ENCODE measurements around the gene TRPM1. TPM values are rescaled to one million over a fixed set of nuclear protein-coding genes. Genes with fewer than 3 reads are reported as not detected.
A peak's percentile ranks its signal among the peaks of the same experiment; 100 is the strongest.

TRPM1 gene
- total RNA-seq, 1 donor from 2014 or later = not detected

DNA sequence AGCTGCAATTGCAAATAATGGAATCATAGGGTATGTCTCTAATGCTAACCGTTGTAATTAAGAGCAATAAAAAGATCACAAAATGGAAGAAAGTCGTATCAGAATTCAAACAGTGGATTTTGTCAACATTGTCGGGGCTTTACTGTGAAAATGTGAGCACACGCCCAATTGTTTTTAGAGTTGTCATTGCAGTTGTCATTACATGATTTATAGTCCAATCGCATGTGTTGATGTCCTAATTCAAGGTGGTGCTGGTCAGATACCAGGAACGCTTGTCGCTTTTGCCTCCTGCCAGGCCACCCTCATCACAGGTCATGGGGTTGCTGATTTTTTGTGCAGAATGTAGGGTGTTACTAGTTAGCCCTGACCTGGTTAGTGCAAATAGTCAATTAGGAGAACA lies 16.2 kb downstream of the TRPM1 start:
- H3K4me3 ChIP-seq (ENCODE audit: low read length in 3 of 3) = no peak overlapping the region
- H3K4me1 ChIP-seq (ENCODE audit: control insufficient read depth in 3 of 3, insufficient read depth in 3 of 3, low read length in 3 of 3) = peaks cover 0 to 11% (median 4%) of the 10 kb centered on the region in 3 donors
- H3K9me3 ChIP-seq (ENCODE audit: control insufficient read depth in 3 of 3, low read length in 3 of 3) = no peaks in the 10 kb centered on the region
- H3K36me3 ChIP-seq (ENCODE audit: control insufficient read depth in 3 of 3, insufficient read depth in 3 of 3, low read length in 3 of 3) = no peaks in the 10 kb centered on the region
- peaks cover 0 to 3% (median 0%) of the 10 kb centered on the region in 3 donors for H3K27me3 ChIP-seq (ENCODE audit: control insufficient read depth in 3 of 3, insufficient read depth in 3 of 3, low read length in 3 of 3)
- no peak overlapping the region for H3K27ac ChIP-seq (ENCODE audit: low read depth, low read length)
- H3K9ac ChIP-seq (ENCODE audit: low read depth in 1 of 3, low read length in 3 of 3) = no peak overlapping the region

DNA sequence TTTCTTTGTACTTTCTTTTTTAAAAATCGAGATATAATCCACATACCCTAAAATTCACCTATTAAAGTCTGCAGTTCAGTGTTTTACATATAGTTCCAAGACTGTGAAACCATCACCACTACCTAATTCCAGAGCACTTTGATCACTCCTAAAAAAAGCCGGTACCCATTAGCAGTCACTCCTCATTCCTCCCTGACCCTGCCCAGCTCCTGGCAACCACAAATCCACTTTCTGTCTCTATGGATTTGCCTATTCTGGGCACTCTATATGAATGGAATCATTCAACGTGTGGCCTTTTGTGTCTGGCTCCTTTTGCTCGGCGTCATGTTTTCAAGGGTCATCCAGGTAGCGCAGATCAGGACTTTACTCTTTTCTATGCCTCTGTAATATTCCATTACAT lies 17.3 kb downstream of the TRPM1 start:
- no peak overlapping the region for H3K27ac ChIP-seq (ENCODE audit: low read depth, low read length)
- peaks cover 0 to 7% (median 0%) of the 10 kb centered on the region in 3 donors for H3K27me3 ChIP-seq (ENCODE audit: control insufficient read depth in 3 of 3, insufficient read depth in 3 of 3, low read length in 3 of 3)
- no peak overlapping the region for H3K4me3 ChIP-seq (ENCODE audit: low read length in 3 of 3)
- H3K9ac ChIP-seq (ENCODE audit: low read depth in 1 of 3, low read length in 3 of 3) = no peak overlapping the region
- H3K9me3 ChIP-seq (ENCODE audit: control insufficient read depth in 3 of 3, low read length in 3 of 3) = no peaks in the 10 kb centered on the region
- H3K36me3 ChIP-seq (ENCODE audit: control insufficient read depth in 3 of 3, insufficient read depth in 3 of 3, low read length in 3 of 3) = no peaks in the 10 kb centered on the region
- H3K4me1 ChIP-seq (ENCODE audit: control insufficient read depth in 3 of 3, insufficient read depth in 3 of 3, low read length in 3 of 3) = peaks cover 0 to 11% (median 4%) of the 10 kb centered on the region in 3 donors

DNA sequence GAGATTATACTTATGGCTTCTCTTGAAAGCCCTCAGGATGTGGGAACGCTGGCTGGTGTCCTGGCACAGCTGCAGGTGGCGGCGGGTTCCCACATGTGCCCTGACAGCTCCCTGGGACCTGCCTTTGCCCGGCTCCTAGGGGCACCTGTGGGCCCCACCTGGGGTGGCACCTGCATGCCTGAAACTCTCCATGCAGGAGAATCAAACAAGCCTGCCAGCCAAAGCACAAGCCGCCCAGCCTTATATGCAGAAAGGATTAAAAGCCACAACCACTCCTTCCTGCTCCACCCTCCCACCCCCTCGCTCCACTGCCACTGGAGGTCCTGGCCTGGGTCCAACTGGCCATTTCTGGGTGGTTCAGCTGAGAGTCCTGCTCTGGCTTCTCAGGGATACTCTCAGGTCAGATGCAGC lies 18.1 kb downstream of the TRPM1 start:
- peaks cover 0 to 7% (median 0%) of the 10 kb centered on the region in 3 donors for H3K27me3 ChIP-seq (ENCODE audit: control insufficient read depth in 3 of 3, insufficient read depth in 3 of 3, low read length in 3 of 3)
- no peak overlapping the region for H3K4me3 ChIP-seq (ENCODE audit: low read length in 3 of 3)
- H3K27ac ChIP-seq (ENCODE audit: low read depth, low read length) = no peak overlapping the region
- H3K4me1 ChIP-seq (ENCODE audit: control insufficient read depth in 3 of 3, insufficient read depth in 3 of 3, low read length in 3 of 3) = peaks cover 0 to 11% (median 4%) of the 10 kb centered on the region in 3 donors
- H3K9me3 ChIP-seq (ENCODE audit: control insufficient read depth in 3 of 3, low read length in 3 of 3) = no peaks in the 10 kb centered on the region
- no peaks in the 10 kb centered on the region for H3K36me3 ChIP-seq (ENCODE audit: control insufficient read depth in 3 of 3, insufficient read depth in 3 of 3, low read length in 3 of 3)
- no peak overlapping the region for H3K9ac ChIP-seq (ENCODE audit: low read depth in 1 of 3, low read length in 3 of 3)

DNA sequence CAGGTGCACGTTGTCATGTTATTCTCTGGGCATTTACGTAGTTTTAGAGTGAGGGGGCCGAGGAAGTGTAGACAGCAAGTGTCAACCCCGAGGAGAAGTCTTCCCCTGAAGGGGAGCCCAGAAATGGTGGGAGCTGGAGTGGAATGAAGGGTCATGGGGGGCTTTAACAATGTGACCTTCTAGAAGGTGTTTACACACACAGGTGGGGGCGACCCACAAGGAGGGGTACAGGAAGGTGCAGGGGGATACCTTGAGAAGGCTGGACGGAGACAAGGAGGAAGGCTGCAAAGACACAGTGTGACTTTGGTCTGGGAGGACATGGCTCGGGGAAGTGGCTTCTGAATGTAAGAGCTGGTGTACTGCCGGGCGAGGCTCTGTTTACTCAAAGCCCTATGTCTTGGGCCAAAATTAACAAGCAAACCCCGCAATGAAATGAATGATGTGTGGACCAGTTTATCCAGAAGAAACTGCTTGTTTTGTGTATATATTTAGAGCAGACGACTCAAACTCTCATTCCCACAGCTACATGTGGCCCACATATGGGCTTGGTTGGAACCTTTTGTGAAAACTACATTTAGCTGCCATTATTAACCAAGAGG lies 18.7 kb downstream of the TRPM1 start:
- H3K27me3 ChIP-seq (ENCODE audit: control insufficient read depth in 3 of 3, insufficient read depth in 3 of 3, low read length in 3 of 3) = peaks cover 0 to 9% (median 0%) of the 10 kb centered on the region in 3 donors
- H3K27ac ChIP-seq (ENCODE audit: low read depth, low read length) = no peak overlapping the region
- H3K4me3 ChIP-seq (ENCODE audit: low read length in 3 of 3) = no peak overlapping the region
- H3K9ac ChIP-seq (ENCODE audit: low read depth in 1 of 3, low read length in 3 of 3) = no peak overlapping the region
- no peaks in the 10 kb centered on the region for H3K36me3 ChIP-seq (ENCODE audit: control insufficient read depth in 3 of 3, insufficient read depth in 3 of 3, low read length in 3 of 3)
- H3K9me3 ChIP-seq (ENCODE audit: control insufficient read depth in 3 of 3, low read length in 3 of 3) = no peaks in the 10 kb centered on the region
- H3K4me1 ChIP-seq (ENCODE audit: control insufficient read depth in 3 of 3, insufficient read depth in 3 of 3, low read length in 3 of 3) = peaks cover 0 to 11% (median 4%) of the 10 kb centered on the region in 3 donors

DNA sequence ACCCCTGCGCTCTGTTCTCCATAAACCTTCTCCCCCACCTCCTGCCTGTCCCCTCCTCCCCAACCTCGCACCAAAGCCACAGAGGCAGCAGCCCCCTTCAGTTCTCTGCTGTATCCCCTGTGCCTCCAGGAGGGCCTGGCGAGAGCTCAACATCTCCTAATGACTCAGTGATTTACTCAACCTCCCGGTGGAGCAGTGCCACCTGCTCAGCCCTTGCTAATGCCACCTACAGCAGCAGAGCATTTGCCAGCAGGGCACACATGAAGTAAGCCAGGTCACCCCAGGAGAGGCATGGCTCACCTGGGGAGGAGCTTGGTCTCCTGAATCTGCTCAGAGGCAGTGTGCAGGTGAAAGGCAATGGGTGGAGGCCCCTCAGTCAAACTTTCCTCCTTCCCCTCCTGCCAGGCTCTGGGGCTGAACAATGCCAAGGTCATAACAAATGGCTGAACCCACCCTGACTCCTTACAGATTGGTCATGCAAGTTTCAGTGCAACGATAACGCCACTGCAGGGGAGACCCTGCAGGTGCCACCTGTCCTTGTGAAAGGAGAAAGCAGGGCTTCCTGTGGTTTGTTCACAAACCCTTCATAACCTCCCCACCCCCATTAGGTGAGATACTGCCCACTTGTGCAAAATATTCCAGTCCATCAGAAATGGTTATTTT lies 19.8 kb downstream of the TRPM1 start:
- Histone ChIP-seq H3K36me3 (ENCODE audit: control insufficient read depth in 3 of 3, insufficient read depth in 3 of 3, low read length in 3 of 3) (no peaks in the 10 kb centered on the region), H3K27me3 (ENCODE audit: control insufficient read depth in 3 of 3, insufficient read depth in 3 of 3, low read length in 3 of 3) (peaks cover 0 to 13% (median 0%) of the 10 kb centered on the region in 3 donors), H3K4me1 (ENCODE audit: control insufficient read depth in 3 of 3, insufficient read depth in 3 of 3, low read length in 3 of 3) (peaks cover 0 to 11% (median 4%) of the 10 kb centered on the region in 3 donors), H3K4me3 (ENCODE audit: low read length in 3 of 3) (no peak overlapping the region), H3K9ac (ENCODE audit: low read depth in 1 of 3, low read length in 3 of 3) (no peak overlapping the region), H3K27ac (ENCODE audit: low read depth, low read length) (no peak overlapping the region), H3K9me3 (ENCODE audit: control insufficient read depth in 3 of 3, low read length in 3 of 3) (no peaks in the 10 kb centered on the region)

DNA sequence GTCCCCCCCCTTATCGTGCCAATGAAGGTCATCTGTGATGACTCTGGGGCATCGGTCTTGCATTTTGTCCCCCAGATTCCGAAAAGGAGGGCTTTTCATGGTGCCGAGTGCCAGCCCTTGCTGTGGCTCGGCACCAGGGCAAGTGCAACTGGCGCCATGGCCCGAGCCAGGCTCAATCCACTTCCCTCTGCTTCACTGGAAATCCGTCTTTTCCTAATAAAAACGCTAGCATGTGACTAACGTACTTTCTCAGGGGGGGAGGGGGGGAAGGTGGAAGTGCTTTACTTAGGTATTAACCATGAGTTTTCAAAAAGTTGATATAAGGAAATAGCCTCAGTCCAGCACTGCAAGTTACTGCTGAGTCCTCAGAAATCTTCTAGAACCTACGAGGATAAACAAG lies 20.5 kb downstream of the TRPM1 start:
- Histone ChIP-seq H3K36me3 (ENCODE audit: control insufficient read depth in 3 of 3, insufficient read depth in 3 of 3, low read length in 3 of 3) (no peaks in the 10 kb centered on the region), H3K9ac (ENCODE audit: low read depth in 1 of 3, low read length in 3 of 3) (peak overlapping the region in 2 of 3 donors; percentile 23 to 25), H3K4me1 (ENCODE audit: control insufficient read depth in 3 of 3, insufficient read depth in 3 of 3, low read length in 3 of 3) (peaks cover 0 to 11% (median 4%) of the 10 kb centered on the region in 3 donors), H3K27ac (ENCODE audit: low read depth, low read length) (no peak overlapping the region), H3K9me3 (ENCODE audit: control insufficient read depth in 3 of 3, low read length in 3 of 3) (no peaks in the 10 kb centered on the region), H3K27me3 (ENCODE audit: control insufficient read depth in 3 of 3, insufficient read depth in 3 of 3, low read length in 3 of 3) (peaks cover 0 to 13% (median 0%) of the 10 kb centered on the region in 3 donors), H3K4me3 (ENCODE audit: low read length in 3 of 3) (peak overlapping the region; percentile 54 to 63 (median 62))

DNA sequence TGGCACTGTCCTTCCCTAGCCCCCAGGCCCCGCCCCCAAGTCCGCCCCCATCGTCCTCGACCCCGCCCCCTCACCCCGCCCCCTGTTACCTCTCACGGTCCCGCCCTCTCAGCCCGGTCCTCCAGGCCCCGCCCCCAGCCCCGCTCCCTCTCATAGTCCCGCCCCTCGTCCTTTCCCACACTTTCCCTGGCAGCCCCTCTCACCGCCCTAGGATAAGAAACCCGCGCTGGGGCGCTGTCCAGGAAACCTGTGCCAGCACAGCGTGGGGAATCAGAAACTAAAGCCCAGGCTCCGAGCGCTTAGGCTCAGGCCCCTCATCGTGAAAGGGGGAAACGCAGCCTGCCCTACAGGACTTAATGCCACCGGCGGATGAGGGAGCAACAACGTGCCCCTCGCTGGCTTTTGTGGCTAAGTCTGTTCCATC lies 20.9 kb downstream of the TRPM1 start:
- Histone ChIP-seq H3K9ac (ENCODE audit: low read depth in 1 of 3, low read length in 3 of 3) (no peak overlapping the region), H3K4me1 (ENCODE audit: control insufficient read depth in 3 of 3, insufficient read depth in 3 of 3, low read length in 3 of 3) (peaks cover 0 to 11% (median 4%) of the 10 kb centered on the region in 3 donors), H3K9me3 (ENCODE audit: control insufficient read depth in 3 of 3, low read length in 3 of 3) (no peaks in the 10 kb centered on the region), H3K27me3 (ENCODE audit: control insufficient read depth in 3 of 3, insufficient read depth in 3 of 3, low read length in 3 of 3) (peaks cover 0 to 13% (median 0%) of the 10 kb centered on the region in 3 donors), H3K36me3 (ENCODE audit: control insufficient read depth in 3 of 3, insufficient read depth in 3 of 3, low read length in 3 of 3) (no peaks in the 10 kb centered on the region), H3K4me3 (ENCODE audit: low read length in 3 of 3) (peak overlapping the region; percentile 54 to 63 (median 62)), H3K27ac (ENCODE audit: low read depth, low read length) (no peak overlapping the region)

DNA sequence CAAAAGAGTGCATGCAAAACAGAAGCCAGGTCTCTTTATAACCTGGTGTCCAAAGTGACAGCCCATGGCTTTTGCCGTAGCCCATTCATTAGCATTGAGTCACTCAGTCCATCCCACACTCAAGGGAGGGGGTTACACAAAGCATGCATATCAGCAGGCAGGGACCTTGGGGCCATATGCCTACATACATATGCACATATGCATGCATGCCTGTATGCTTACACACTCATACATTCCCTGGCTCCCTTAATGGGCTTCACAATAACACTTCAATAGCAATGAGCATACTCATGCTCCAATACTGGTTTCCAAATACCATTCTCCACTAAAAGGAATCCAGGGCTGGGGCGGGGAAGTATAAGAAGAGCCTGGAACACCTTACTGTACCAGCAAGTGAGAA lies 22.0 kb downstream of the TRPM1 start:
- Histone ChIP-seq H3K36me3 (ENCODE audit: control insufficient read depth in 3 of 3, insufficient read depth in 3 of 3, low read length in 3 of 3) (no peaks in the 10 kb centered on the region), H3K4me3 (ENCODE audit: low read length in 3 of 3) (no peak overlapping the region), H3K27me3 (ENCODE audit: control insufficient read depth in 3 of 3, insufficient read depth in 3 of 3, low read length in 3 of 3) (peaks cover 0 to 13% (median 0%) of the 10 kb centered on the region in 3 donors), H3K27ac (ENCODE audit: low read depth, low read length) (no peak overlapping the region), H3K9ac (ENCODE audit: low read depth in 1 of 3, low read length in 3 of 3) (no peak overlapping the region), H3K4me1 (ENCODE audit: control insufficient read depth in 3 of 3, insufficient read depth in 3 of 3, low read length in 3 of 3) (peaks cover 0 to 11% (median 4%) of the 10 kb centered on the region in 3 donors), H3K9me3 (ENCODE audit: control insufficient read depth in 3 of 3, low read length in 3 of 3) (no peaks in the 10 kb centered on the region)

DNA sequence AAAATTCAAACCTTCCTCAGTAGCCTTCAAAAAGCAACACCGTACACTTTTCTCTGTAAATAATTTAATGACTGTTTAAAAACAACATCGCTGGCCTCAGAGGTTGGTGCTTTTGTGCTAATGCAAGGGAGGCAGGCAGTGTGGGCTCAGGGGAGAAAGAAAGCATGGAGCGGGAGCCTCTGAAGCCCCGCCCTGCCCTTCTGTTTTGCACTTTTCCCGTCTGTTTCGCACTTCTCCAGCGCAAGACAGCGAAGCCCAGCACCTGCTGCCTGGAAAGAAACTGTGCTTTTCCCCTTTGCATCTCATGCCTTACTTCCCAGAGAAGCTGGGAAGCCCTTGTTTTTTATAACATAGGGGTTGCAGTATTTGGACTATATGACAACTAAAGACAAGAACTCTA lies 23.1 kb downstream of the TRPM1 start:
- H3K9me3 ChIP-seq (ENCODE audit: control insufficient read depth in 3 of 3, low read length in 3 of 3) = no peaks in the 10 kb centered on the region
- no peak overlapping the region for H3K9ac ChIP-seq (ENCODE audit: low read depth in 1 of 3, low read length in 3 of 3)
- no peak overlapping the region for H3K27ac ChIP-seq (ENCODE audit: low read depth, low read length)
- peaks cover 0 to 9% (median 0%) of the 10 kb centered on the region in 3 donors for H3K27me3 ChIP-seq (ENCODE audit: control insufficient read depth in 3 of 3, insufficient read depth in 3 of 3, low read length in 3 of 3)
- no peak overlapping the region for H3K4me3 ChIP-seq (ENCODE audit: low read length in 3 of 3)
- no peaks in the 10 kb centered on the region for H3K36me3 ChIP-seq (ENCODE audit: control insufficient read depth in 3 of 3, insufficient read depth in 3 of 3, low read length in 3 of 3)
- H3K4me1 ChIP-seq (ENCODE audit: control insufficient read depth in 3 of 3, insufficient read depth in 3 of 3, low read length in 3 of 3) = peaks cover 0 to 8% (median 4%) of the 10 kb centered on the region in 3 donors

DNA sequence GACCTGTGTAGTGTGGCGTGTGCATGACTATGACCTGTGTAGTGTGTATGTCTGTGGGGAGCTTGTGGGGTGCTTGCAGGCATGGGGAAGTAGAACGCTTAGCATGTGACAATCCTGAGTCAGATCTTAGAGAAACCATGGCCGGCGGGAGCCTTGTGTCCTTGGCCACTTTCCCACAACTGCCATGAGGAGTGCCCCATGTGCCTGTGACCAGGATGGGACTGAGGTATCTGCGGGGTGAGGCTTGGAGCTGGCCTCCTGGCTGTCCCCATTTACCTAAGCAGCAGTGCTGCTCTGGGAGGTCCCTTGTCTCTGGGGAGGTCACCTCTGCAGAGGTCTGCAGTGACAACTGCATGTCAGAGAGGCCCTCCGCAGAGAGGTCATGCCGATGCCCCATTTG lies 23.6 kb downstream of the TRPM1 start:
- no peaks in the 10 kb centered on the region for H3K9me3 ChIP-seq (ENCODE audit: control insufficient read depth in 3 of 3, low read length in 3 of 3)
- no peaks in the 10 kb centered on the region for H3K36me3 ChIP-seq (ENCODE audit: control insufficient read depth in 3 of 3, insufficient read depth in 3 of 3, low read length in 3 of 3)
- H3K4me1 ChIP-seq (ENCODE audit: control insufficient read depth in 3 of 3, insufficient read depth in 3 of 3, low read length in 3 of 3) = peaks cover 0 to 8% (median 4%) of the 10 kb centered on the region in 3 donors
- no peak overlapping the region for H3K4me3 ChIP-seq (ENCODE audit: low read length in 3 of 3)
- no peak overlapping the region for H3K9ac ChIP-seq (ENCODE audit: low read depth in 1 of 3, low read length in 3 of 3)
- no peak overlapping the region for H3K27ac ChIP-seq (ENCODE audit: low read depth, low read length)
- peaks cover 0 to 9% (median 0%) of the 10 kb centered on the region in 3 donors for H3K27me3 ChIP-seq (ENCODE audit: control insufficient read depth in 3 of 3, insufficient read depth in 3 of 3, low read length in 3 of 3)

All from skeletal muscle tissue (tissue), 4 donors.